ENCODE data around the gene FBXO48. TPM values are rescaled to one million over a fixed set of nuclear protein-coding genes. Genes with fewer than 3 reads are reported as not detected.

Gene FBXO48
- polyA plus RNA-seq, 2 donors, result 0.44 to 0.61 TPM

DNA sequence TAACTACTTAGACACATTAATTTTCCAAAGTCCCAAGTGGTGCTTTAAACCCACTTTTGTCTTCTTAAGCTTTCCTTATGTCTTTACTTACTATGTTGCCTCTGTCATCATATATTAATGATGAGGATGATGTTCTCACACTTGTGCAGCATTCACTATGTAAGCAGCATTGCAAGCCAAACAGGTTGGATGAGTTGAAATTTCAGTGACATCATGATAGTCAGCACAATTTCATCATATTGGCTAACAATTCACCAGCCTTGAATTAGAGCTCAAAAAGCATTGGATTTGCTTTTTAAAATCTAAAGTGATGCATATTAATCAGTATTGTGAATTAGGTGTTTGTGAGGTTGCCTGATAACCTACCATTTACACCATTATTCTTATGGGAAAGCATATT, 8.0 kb upstream of the FBXO48 start:
- no peaks in the 10 kb centered on the region for H3K4me1 ChIP-seq (ENCODE audit: control insufficient read depth in 2 of 2, insufficient read depth in 2 of 2, low read length in 1 of 2)
- H3K27ac ChIP-seq (ENCODE audit: low read depth in 2 of 2, low read length in 1 of 2), result no peak overlapping the region
- H3K36me3 ChIP-seq (ENCODE audit: control insufficient read depth in 2 of 2, insufficient read depth in 2 of 2, low read length in 1 of 2), result no peaks in the 10 kb centered on the region
- no peaks in the 10 kb centered on the region for H3K9me3 ChIP-seq (ENCODE audit: control insufficient read depth in 2 of 2, insufficient read depth in 1 of 2, low read depth in 1 of 2, low read length in 1 of 2)
- no peak overlapping the region for H3K4me3 ChIP-seq (ENCODE audit: low read depth in 1 of 2, low read length in 2 of 2)
- H3K27me3 ChIP-seq (ENCODE audit: control insufficient read depth in 1 of 2, insufficient read depth in 2 of 2, low read length in 2 of 2), result no peaks in the 10 kb centered on the region

DNA sequence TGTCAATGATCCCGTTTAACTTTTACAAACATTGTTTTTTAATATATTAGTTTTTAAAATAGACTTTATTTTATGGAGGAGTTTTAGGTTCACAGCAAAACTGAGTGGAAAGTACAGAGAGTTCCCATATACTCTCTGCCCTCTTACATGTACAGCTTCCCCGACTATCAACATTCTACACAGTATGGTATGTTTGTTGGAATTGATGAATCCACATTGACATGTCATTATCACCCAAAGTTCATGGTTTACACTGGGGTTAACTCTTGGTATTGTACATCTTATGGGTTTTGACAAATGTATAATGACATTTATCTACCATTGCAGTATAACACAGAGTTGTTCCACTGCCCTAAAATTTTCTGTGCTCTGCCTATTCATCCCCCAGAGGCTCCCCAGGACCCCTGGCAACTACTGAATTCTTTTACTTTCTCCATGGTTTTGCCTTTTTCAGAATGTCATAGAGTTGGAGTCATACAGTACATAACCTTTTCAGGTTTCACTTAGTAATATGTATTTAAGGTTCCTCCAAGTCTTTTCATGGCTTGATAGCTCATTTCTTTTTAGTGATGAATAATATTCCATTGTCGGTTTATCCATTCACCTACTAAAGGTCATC, 5.8 kb upstream of the FBXO48 start:
- Histone ChIP-seq H3K9me3 (ENCODE audit: control insufficient read depth in 2 of 2, insufficient read depth in 1 of 2, low read depth in 1 of 2, low read length in 1 of 2) (no peaks in the 10 kb centered on the region), H3K4me3 (ENCODE audit: low read depth in 1 of 2, low read length in 2 of 2) (no peak overlapping the region), H3K27ac (ENCODE audit: low read depth in 2 of 2, low read length in 1 of 2) (no peak overlapping the region), H3K4me1 (ENCODE audit: control insufficient read depth in 2 of 2, insufficient read depth in 2 of 2, low read length in 1 of 2) (peaks cover 0 to 4% of the 10 kb centered on the region in 2 donors), H3K36me3 (ENCODE audit: control insufficient read depth in 2 of 2, insufficient read depth in 2 of 2, low read length in 1 of 2) (no peaks in the 10 kb centered on the region), H3K27me3 (ENCODE audit: control insufficient read depth in 1 of 2, insufficient read depth in 2 of 2, low read length in 2 of 2) (no peaks in the 10 kb centered on the region)
- 92% methylated on average over 3 of the region's 3 CpGs for WGBS, 2 donors

DNA sequence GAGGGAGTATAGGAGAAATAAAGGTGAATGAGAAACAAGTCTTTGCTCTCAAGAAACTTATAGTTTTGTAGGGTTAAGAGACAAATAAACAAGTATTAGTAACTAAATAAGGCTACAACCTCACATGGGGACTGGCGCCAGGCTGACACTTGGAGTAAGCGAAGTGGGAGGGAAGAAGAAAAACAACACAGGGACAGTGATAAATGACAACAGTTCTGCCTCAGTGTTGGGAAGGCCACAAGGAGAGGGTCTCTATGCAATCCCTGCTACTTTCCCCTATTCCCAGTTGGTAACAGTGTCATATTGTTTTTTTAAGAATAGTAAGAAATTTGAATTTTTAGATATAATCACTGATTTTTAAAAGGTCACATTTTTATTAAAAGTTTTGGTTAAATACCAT, 4.3 kb upstream of the FBXO48 start:
- no peaks in the 10 kb centered on the region for H3K9me3 ChIP-seq (ENCODE audit: control insufficient read depth in 2 of 2, insufficient read depth in 1 of 2, low read depth in 1 of 2, low read length in 1 of 2)
- no peak overlapping the region for H3K27ac ChIP-seq (ENCODE audit: low read depth in 2 of 2, low read length in 1 of 2)
- no peak overlapping the region for H3K4me3 ChIP-seq (ENCODE audit: low read depth in 1 of 2, low read length in 2 of 2)
- no peaks in the 10 kb centered on the region for H3K36me3 ChIP-seq (ENCODE audit: control insufficient read depth in 2 of 2, insufficient read depth in 2 of 2, low read length in 1 of 2)
- WGBS, 2 donors, result 96 to 98% methylated on average over 2 of the region's 2 CpGs
- no peaks in the 10 kb centered on the region for H3K27me3 ChIP-seq (ENCODE audit: control insufficient read depth in 1 of 2, insufficient read depth in 2 of 2, low read length in 2 of 2)
- H3K4me1 ChIP-seq (ENCODE audit: control insufficient read depth in 2 of 2, insufficient read depth in 2 of 2, low read length in 1 of 2), result peaks cover 0 to 4% of the 10 kb centered on the region in 2 donors

DNA sequence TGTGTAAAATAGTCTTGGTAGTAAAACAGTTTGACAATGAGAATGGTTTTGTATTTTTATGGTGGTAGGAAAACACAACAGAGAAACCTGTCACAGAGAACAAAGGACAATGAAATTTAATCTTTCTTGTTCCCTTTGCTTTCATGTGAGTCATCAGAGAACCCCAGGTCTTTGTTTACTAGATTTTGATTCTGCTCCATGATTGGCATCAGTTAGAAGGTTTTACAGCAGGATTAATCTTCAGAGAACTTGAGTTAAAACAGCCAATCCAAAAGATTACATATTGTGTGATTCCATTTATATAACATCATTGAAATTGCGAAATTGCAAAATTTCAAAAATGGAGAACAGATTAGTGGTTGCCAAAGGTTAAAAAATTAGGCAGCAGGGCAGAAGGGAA, 2.8 kb upstream of the FBXO48 start:
- no peak overlapping the region for H3K27ac ChIP-seq (ENCODE audit: low read depth in 2 of 2, low read length in 1 of 2)
- H3K9me3 ChIP-seq (ENCODE audit: control insufficient read depth in 2 of 2, insufficient read depth in 1 of 2, low read depth in 1 of 2, low read length in 1 of 2), result no peaks in the 10 kb centered on the region
- WGBS, 2 donors, result 54 to 69% methylated on average over 1 of the region's 1 CpG
- no peaks in the 10 kb centered on the region for H3K27me3 ChIP-seq (ENCODE audit: control insufficient read depth in 1 of 2, insufficient read depth in 2 of 2, low read length in 2 of 2)
- H3K4me1 ChIP-seq (ENCODE audit: control insufficient read depth in 2 of 2, insufficient read depth in 2 of 2, low read length in 1 of 2), result peaks cover 0 to 4% of the 10 kb centered on the region in 2 donors
- no peak overlapping the region for H3K4me3 ChIP-seq (ENCODE audit: low read depth in 1 of 2, low read length in 2 of 2)
- H3K36me3 ChIP-seq (ENCODE audit: control insufficient read depth in 2 of 2, insufficient read depth in 2 of 2, low read length in 1 of 2), result no peaks in the 10 kb centered on the region

DNA sequence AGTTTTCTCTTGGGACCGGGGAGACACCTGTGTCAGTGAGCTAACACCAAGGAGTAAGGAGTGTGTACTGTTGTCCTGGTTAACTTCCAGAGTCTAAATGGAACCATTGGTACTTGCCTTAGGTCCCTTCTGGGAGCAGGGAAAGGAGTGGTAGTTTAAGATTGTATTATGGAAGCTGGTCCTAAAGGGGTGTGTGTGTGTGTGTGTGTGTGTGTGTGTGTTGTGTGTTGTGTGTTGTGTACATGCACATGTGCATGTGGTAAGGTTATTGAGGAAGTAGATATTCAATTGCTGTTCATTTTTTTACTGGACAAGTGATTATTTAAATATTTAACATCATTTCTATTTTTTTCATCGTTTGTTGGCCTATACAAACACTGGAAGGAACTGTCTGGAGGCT, 1.7 kb upstream of the FBXO48 start:
- H3K4me1 ChIP-seq (ENCODE audit: control insufficient read depth in 2 of 2, insufficient read depth in 2 of 2, low read length in 1 of 2), result peaks cover 0 to 4% of the 10 kb centered on the region in 2 donors
- H3K4me3 ChIP-seq (ENCODE audit: low read depth in 1 of 2, low read length in 2 of 2), result peak overlapping the region in 1 of 2 donors; percentile 4
- no peaks in the 10 kb centered on the region for H3K36me3 ChIP-seq (ENCODE audit: control insufficient read depth in 2 of 2, insufficient read depth in 2 of 2, low read length in 1 of 2)
- WGBS, 2 donors, result 56 to 82% methylated on average over 2 of the region's 2 CpGs
- H3K9me3 ChIP-seq (ENCODE audit: control insufficient read depth in 2 of 2, insufficient read depth in 1 of 2, low read depth in 1 of 2, low read length in 1 of 2), result no peaks in the 10 kb centered on the region
- no peak overlapping the region for H3K27ac ChIP-seq (ENCODE audit: low read depth in 2 of 2, low read length in 1 of 2)
- no peaks in the 10 kb centered on the region for H3K27me3 ChIP-seq (ENCODE audit: control insufficient read depth in 1 of 2, insufficient read depth in 2 of 2, low read length in 2 of 2)

DNA sequence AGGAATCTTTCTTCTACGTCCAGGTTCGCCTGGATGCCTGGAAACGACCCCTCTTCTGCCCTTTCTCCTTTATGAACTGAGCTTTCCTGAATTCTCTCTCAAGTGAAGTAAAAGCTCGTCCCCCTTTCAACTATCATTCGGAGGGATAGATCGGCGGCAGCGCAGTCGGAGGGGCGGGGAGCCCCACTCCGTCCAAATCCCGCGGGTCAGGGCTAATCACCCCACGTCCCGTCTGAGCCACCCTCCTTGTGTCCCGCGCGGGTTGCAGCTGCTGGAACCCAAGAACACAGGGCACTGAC, 367 bp downstream of the FBXO48 start:
- Histone ChIP-seq H3K4me1 (ENCODE audit: control insufficient read depth in 2 of 2, insufficient read depth in 2 of 2, low read length in 1 of 2) (peaks cover 0 to 4% of the 10 kb centered on the region in 2 donors), H3K27me3 (ENCODE audit: control insufficient read depth in 1 of 2, insufficient read depth in 2 of 2, low read length in 2 of 2) (no peaks in the 10 kb centered on the region), H3K9me3 (ENCODE audit: control insufficient read depth in 2 of 2, insufficient read depth in 1 of 2, low read depth in 1 of 2, low read length in 1 of 2) (no peaks in the 10 kb centered on the region), H3K4me3 (ENCODE audit: low read depth in 1 of 2, low read length in 2 of 2) (peak overlapping the region; percentile 86), H3K27ac (ENCODE audit: low read depth in 2 of 2, low read length in 1 of 2) (peak overlapping the region; percentile 93 to 97), H3K36me3 (ENCODE audit: control insufficient read depth in 2 of 2, insufficient read depth in 2 of 2, low read length in 1 of 2) (no peaks in the 10 kb centered on the region)
- 0 to 1% methylated on average over 18 of the region's 18 CpGs for WGBS, 2 donors

DNA sequence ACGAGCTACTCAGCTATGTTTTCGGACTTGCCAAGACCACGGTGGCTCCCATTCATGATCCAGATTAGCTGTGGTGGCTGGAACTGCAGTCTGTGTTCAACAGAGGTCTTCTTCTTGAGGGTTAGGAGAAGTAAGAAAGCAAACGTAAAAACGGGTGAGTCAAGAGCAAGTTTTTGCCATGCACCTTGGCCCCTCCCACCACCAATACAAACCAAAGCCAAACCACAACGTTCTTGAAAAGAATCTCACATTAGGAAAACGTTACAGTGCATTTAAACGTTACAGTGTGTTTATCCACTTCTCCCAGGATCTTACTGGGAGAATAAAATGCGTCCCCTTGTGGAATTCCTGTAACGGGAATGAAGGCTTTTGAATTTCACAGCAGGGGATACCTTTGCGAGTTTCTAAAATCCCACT, 725 bp downstream of the FBXO48 start:
- no peaks in the 10 kb centered on the region for H3K36me3 ChIP-seq (ENCODE audit: control insufficient read depth in 2 of 2, insufficient read depth in 2 of 2, low read length in 1 of 2)
- peaks cover 0 to 4% of the 10 kb centered on the region in 2 donors for H3K4me1 ChIP-seq (ENCODE audit: control insufficient read depth in 2 of 2, insufficient read depth in 2 of 2, low read length in 1 of 2)
- peak overlapping the region; percentile 86 for H3K4me3 ChIP-seq (ENCODE audit: low read depth in 1 of 2, low read length in 2 of 2)
- no peaks in the 10 kb centered on the region for H3K9me3 ChIP-seq (ENCODE audit: control insufficient read depth in 2 of 2, insufficient read depth in 1 of 2, low read depth in 1 of 2, low read length in 1 of 2)
- H3K27ac ChIP-seq (ENCODE audit: low read depth in 2 of 2, low read length in 1 of 2), result peak overlapping the region; percentile 93 to 97
- no peaks in the 10 kb centered on the region for H3K27me3 ChIP-seq (ENCODE audit: control insufficient read depth in 1 of 2, insufficient read depth in 2 of 2, low read length in 2 of 2)
- 5% methylated on average over 11 of the region's 11 CpGs for WGBS, 2 donors

DNA sequence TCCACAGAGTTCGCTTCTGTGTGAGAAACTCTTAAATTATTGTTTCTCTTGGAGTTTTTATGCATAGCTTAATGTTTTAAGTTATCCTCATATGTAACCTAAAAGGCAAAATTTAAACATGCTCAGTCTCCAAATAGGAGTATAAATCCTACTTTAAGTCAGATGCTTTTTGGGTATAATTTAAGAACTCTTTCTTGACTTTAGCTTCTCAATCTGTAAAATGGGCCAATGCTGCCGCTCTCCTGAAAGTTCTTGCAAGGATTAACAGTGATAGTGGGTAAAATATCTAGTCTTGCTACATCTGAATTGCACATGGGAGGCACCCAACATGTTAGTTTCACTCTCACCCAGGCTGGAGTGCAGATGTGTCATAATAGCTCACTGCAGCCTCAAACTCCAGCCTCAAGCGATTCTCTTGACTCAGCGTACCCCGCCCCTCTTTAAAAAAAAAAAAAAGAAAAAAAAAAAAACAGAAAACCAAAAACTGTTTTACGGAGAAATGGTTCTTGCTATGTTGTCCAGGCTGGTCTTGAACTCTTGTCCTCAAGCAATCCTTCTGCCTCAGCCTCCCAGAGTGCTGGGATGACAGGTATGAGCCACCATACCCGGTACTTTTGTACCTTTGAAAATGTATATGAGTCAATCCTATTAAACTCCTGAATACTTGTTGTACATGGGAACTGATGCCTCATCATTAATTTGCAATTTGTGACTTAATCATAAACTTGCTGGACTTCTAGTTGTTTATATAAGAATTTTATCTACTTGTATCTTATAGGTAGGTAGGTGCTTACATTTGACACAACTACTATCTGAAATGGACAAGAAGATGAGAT, 1.8 kb downstream of the FBXO48 start:
- H3K27me3 ChIP-seq (ENCODE audit: control insufficient read depth in 1 of 2, insufficient read depth in 2 of 2, low read length in 2 of 2), result no peaks in the 10 kb centered on the region
- H3K4me3 ChIP-seq (ENCODE audit: low read depth in 1 of 2, low read length in 2 of 2), result no peak overlapping the region
- peaks cover 0 to 4% of the 10 kb centered on the region in 2 donors for H3K4me1 ChIP-seq (ENCODE audit: control insufficient read depth in 2 of 2, insufficient read depth in 2 of 2, low read length in 1 of 2)
- peak overlapping the region; percentile 55 to 60 for H3K27ac ChIP-seq (ENCODE audit: low read depth in 2 of 2, low read length in 1 of 2)
- WGBS, 2 donors, result 65 to 72% methylated on average over 7 of the region's 7 CpGs
- no peaks in the 10 kb centered on the region for H3K9me3 ChIP-seq (ENCODE audit: control insufficient read depth in 2 of 2, insufficient read depth in 1 of 2, low read depth in 1 of 2, low read length in 1 of 2)
- no peaks in the 10 kb centered on the region for H3K36me3 ChIP-seq (ENCODE audit: control insufficient read depth in 2 of 2, insufficient read depth in 2 of 2, low read length in 1 of 2)

DNA sequence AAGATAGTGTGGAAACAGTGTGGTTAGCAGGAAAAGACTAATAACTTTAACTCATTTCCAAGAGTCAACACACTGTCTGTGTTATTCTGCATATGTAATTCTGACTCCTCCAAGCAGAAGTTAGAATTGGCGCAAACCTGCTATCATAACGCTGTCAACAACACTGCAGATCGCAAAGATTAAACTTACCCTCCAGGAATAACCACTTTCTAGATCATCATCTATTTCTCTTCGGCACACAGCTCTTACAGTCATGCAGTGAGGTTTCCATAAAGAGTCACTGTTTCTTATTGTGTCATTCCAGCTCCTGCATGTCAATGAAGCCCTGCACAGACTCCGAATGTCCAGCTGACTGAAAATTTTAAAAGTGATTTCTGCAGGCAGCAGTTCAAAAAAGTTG, 2.4 kb downstream of the FBXO48 start:
- no peaks in the 10 kb centered on the region for H3K36me3 ChIP-seq (ENCODE audit: control insufficient read depth in 2 of 2, insufficient read depth in 2 of 2, low read length in 1 of 2)
- H3K9me3 ChIP-seq (ENCODE audit: control insufficient read depth in 2 of 2, insufficient read depth in 1 of 2, low read depth in 1 of 2, low read length in 1 of 2), result no peaks in the 10 kb centered on the region
- H3K27ac ChIP-seq (ENCODE audit: low read depth in 2 of 2, low read length in 1 of 2), result no peak overlapping the region
- H3K4me3 ChIP-seq (ENCODE audit: low read depth in 1 of 2, low read length in 2 of 2), result no peak overlapping the region
- no peaks in the 10 kb centered on the region for H3K27me3 ChIP-seq (ENCODE audit: control insufficient read depth in 1 of 2, insufficient read depth in 2 of 2, low read length in 2 of 2)
- H3K4me1 ChIP-seq (ENCODE audit: control insufficient read depth in 2 of 2, insufficient read depth in 2 of 2, low read length in 1 of 2), result peaks cover 0 to 4% of the 10 kb centered on the region in 2 donors
- 89 to 91% methylated on average over 5 of the region's 5 CpGs for WGBS, 2 donors

All from esophagus (tissue), 2 donors.